GM21390 (cell line): ENCODE results near the gene EPHB1.

ENCODE experiments used
- ATAC-seq: cut with Tn5 transposase; IDR thresholded peaks from one replicate; pipeline ENCODE4 v1.9.1; 2021; ENCODE audit not compliant: unreplicated experiment

Gene EPHB1

DNA sequence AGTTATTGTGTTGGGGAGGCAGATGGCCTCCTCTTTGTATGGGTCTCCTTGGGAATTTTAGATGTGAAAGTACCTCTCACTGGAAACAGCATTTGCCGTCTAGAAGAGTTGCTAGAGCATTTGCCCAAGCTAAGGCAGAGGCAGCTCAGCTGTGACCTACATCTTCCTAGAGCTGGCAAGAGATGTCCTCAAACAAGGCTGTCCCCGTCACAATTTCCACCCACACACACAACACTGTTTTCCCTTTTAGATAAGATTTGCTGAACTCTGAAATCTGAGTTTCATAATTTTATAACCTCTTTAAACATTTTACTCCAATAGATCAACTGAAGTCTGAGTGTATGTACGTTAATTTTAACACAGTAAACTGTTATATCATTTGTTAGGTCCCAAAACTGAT is 352.6 kb downstream of the EPHB1 start:
- ATAC-seq = no peak

GRCh38 chr3:135148398-135149020 is 353.4 kb downstream of the EPHB1 start:
- ATAC-seq = no peak

DNA sequence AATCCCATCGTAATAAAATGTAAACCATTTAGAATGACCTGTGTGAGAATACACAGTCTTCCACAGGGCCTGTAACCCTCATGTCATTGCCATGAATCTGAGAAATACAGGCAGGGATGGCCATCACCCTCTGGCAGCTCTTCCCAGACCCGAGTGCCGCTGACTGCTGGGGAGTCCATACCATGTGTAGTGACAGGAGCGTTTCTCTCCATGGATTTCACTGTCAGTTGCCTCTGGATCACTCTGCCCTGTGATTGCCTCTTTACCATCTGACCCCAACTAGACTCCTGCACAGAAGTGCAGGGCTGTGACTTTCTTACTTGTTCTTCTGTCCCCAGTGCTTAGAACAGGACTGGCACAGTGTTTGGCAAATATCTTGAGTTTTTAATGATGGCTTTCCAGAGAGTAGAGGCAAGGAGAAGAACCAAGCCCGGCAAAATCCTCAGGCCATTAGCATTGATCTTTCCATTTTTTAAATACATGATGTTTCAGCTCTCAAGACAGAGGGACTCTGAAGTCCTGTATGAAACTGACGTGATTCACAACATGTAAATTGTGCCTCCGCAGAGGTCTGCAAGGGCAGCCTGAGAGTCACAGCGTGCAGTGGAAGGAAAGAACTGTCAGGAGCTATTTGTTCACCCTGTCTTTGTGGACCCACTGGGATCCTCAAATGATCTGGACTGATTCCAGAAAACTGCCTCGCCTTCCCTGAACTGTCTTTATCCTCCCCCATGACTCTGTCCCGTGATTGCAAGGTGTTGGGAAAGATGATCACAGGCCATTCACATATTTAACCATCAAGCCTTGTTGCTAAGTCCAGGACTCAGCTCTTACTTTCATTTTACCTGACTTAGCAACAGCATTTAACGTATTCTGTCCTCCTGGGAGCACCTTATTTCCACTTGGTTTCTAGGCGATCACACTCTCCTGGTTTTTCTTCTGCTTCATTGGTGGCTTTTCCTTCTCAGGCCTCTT is 354.9 kb downstream of the EPHB1 start:
- ATAC-seq = no peak

DNA sequence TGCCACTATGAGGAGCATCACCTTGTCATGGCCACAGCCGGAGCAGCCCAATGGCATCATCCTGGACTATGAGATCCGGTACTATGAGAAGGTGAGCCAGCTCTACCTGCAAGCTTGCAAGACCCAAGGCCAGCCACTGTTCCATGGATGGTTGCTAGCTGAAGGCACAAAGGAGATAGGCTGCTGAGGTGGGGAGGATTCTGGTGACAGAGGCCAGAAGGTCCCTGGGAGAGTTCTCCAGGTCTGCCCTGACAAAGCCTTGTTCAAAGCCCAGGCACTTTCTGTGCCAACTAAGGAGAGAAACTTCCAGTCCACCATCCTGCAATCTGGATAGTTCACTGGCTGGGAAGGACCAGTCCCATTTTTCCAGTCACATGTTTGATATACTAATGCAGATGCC is 359.1 kb downstream of the EPHB1 start:
- ATAC-seq = no peak

DNA sequence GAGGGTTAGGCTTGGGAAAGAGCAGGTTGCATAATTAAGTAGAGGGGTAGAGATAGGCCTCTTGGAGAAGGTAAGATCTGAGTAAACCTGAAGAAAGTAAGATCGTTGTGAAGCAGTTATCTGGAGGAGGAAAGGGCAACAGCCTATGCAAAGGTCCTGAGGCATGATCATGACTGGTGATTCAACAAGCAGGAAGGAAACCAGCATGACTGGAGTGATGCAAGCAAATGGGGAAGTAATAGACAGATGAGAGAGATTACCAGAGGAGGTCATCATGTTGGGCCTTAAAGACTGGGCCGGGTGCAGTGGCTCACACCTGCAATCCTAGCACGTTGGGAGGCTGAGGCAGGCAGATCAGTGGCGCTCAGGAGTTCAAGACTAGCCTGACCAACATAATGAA is 360.2 kb downstream of the EPHB1 start:
- no peak for ATAC-seq

- ATAC-seq = no peak
Observed at GRCh38 chr3:135155791-135156190, 360.7 kb downstream of the EPHB1 start.

GRCh38 chr3:135157045-135157740 is 362.1 kb downstream of the EPHB1 start:
- ATAC-seq = no peak

DNA sequence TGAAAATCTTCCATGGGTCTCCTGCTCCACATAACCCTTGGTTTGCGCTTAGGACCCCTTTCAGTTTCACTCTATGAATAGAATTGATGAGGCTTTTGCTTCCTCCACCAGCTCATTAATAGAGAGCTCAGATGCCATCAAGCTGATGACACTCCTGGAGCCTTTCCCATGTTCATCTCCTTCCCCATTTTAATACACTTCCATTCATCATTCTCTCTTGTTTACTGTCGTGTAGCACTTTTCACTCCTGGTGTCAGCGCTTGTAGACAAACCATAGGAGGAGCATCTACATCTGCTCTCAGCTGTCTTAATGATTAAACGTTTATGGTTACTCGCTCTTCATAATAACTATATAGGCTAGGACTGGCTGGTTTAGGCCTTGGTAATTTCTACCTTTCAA is 363.5 kb downstream of the EPHB1 start:
- no peak for ATAC-seq

- no peak for ATAC-seq
Observed at GRCh38 chr3:135159681-135160247, 364.7 kb downstream of the EPHB1 start.

DNA sequence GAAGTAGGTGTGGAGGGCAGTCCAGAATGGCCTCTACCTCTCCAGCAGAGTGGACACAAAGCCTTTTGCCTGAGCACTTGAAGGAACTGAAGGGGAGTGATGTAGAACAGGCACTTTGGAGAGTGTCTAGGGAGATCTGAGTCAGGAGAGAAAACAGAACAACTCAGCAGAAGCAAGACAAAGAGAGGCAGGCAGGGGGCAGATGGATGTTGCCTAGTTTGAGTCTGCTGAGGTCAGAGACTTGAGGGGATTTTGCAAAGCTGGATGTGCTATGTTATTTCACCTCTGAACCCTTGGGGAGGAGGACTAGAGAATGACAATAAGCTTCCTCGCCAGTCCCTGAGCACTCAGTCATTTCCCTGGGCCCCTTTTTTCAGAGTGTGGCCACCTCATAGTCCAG is 366.4 kb downstream of the EPHB1 start:
- ATAC-seq = no peak

GRCh38 chr3:135163701-135164100 is 368.6 kb downstream of the EPHB1 start:
- no peak for ATAC-seq

- ATAC-seq = no peak
Observed at GRCh38 chr3:135165260-135165659, 370.2 kb downstream of the EPHB1 start.

DNA sequence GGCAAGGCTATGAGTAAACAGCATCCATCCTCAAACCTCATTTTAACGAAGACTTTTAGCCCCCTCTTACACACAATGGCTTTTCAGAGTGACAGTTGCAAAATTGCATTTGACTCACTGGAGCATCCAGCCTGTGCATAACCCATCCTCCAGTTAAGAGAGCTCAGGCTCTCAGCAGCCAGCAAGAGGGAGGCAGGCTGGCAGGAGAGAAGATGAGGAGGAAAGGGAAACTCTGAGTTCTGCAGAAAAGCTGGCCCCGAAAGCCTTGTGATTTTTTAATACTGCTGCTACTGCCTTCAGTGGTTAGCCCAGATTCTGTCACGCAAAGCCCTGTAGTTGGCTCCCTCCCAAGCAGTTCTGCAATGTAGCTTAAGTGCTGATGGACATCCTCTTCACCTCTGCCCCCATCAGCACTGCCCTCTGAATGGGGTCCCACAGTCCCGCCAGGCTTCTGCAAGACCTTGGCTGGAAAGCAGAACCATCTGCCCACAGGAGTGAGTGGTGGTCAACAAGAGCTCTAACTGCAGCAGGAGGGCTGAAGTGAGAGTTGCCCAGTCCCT is 371.3 kb downstream of the EPHB1 start:
- no peak for ATAC-seq

DNA sequence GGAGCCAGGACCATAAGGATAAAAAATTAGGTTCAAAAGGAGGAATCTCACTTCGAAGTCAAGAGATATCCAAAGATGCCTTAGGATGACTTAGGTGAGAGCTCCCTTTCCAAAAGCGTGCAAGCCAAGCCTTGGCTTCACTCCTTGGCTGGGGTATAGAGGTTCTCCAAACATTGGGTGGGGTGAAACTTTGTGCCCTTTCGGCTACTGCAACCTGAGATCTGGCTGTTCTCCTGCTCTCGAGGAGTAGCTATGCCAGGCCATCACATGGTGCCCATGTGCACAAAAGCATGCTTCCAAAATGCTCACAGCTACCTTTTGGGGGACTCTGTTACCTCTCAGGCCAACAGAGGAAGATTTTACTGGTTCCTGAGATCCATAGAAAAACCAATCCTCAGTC is 373.8 kb downstream of the EPHB1 start:
- ATAC-seq = no peak

DNA sequence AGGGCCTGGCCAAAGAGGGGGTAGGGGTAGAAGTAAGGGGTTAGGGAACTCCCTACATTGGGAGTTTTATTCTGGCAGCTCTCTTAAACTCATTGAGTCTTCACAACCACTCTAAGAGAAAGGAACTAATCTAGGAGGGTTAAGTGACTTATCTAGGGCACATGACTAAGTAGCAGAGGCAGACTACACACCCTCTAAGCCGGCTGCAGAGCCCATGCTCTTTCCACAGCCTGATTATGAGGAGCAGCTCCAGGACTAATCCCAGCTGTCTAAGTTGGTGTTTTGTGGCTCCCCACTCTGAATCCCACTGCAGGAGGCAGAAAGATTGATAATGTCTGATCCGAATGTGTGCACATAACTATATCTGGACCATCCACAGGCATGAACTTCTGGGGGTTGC is 374.6 kb downstream of the EPHB1 start:
- no peak for ATAC-seq

DNA sequence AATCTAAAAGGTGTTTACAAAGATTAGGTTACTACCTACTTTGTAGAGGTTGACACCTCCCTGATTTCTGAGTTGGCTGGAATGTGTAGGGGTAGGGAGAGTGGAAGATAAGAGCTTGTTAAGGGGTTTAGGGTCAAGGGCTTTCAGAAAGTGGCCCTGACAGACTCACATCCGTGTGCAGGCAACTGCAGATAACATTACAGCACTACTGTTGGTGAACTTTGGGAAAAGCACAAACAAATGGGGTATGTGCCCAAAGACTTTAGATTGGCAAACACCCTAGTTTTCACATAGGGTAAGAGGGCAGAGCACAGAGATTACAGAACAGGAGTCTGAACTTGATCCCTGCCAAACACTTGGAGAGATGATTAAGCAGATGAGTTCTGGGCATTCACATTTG is 375.7 kb downstream of the EPHB1 start:
- no peak for ATAC-seq

GRCh38 chr3:135172191-135172869 is 377.3 kb downstream of the EPHB1 start:
- no peak for ATAC-seq

DNA sequence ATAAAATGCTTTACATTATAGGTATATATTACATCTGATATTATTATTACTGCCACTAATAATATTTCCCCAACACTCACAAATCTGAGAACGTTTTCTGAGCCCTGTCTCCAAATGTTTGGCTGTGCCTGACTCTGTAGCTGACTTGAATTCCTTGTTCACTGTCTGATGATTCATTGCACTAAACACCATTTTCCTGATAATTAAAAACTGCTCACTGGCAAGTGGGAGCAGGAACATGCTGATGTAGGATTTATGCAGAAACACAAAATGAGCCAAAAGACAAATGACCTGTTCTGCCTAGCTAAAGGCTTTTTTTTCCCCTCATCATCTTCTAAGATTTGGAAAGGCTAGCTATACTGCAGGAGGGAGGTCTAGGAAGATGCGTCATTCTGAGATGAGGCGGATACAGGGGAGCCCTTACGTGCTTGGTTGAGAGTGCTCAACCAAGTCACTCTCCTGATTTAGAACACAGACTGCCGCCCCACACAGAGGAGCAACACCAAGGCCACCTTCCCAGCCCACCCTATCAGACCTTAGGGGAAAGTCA is 380.7 kb downstream of the EPHB1 start:
- no peak for ATAC-seq

GRCh38 chr3:135176881-135177280 is 381.8 kb downstream of the EPHB1 start:
- ATAC-seq = no peak

DNA sequence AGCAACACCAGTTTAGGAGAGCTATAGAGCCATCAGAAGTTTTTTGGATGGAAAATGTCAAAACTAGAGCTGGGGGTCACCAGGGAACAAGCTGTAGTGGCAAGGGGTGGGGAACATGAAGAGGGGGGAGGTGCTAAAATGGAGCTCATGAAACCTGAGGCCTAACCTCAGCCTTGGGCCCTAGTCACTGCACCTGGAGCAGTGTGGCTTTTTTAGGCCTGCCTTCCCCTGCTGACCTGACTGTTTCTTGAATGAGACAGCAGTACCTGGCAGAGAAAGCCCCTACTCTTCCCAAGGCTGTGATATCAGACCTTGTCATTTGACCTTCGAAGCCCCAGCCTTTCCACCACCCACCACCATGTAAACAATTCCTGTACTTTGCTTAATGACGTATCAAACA is 383.5 kb downstream of the EPHB1 start:
- ATAC-seq = no peak
